Tibial nerve (tissue), 4 donors: ENCODE results near the gene OR2T10.

Experiments
- CTCF ChIP-seq, 5 experiments: fragments of 200-600 bp in 3 of 5; fragments of 450-650 bp in 2 of 5; sonication (generic) in 3 of 5; IDR thresholded peaks; one replicate each; pipeline ENCODE4 v1.5.1; 2016 to 2019; ENCODE audit warnings: antibody characterized with exemption in 5 of 5, mild to moderate bottlenecking in 3 of 5, moderate library complexity in 2 of 5
- EP300 ChIP-seq, 2 donors: sonication (generic); formaldehyde crosslinking; IDR thresholded peaks; one replicate each; pipeline ENCODE4 v1.6.1; 2017; ENCODE audit warnings: antibody characterized with exemption in 2 of 2, mild to moderate bottlenecking in 1 of 2

- no peak for TF ChIP-seq EP300 (IDR thresholded peaks at IDR 0.05)
- no peak for TF ChIP-seq CTCF (IDR thresholded peaks at IDR 0.05)
Measured at GRCh38 chr1:248611883-248612414, 14.4 kb upstream of the OR2T10 start.
